ENCODE results near the gene CCNL2.

CCNL2 gene

GRCh38 chr1:1355416-1355815, 43.7 kb downstream of the CCNL2 start:
- no peak for DNase-seq (ENCODE audit: low spot score)

GRCh38 chr1:1354271-1355247, 44.6 kb downstream of the CCNL2 start:
- no peak for DNase-seq (ENCODE audit: low spot score)

GRCh38 chr1:1353389-1354151, 45.6 kb downstream of the CCNL2 start:
- no peak for DNase-seq (ENCODE audit: low spot score)

- no peak for DNase-seq (ENCODE audit: low spot score)
Measured at GRCh38 chr1:1352786-1353388, 46.2 kb downstream of the CCNL2 start.

GRCh38 chr1:1351511-1352427, 47.4 kb downstream of the CCNL2 start:
- DNase-seq (ENCODE audit: low spot score), result peak; percentile 50

GRCh38 chr1:1349256-1350012, 49.7 kb downstream of the CCNL2 start, which contains the start of gene DVL1:
Gene DVL1 (minus strand): TSS chr1:1349418. CDS start chr1:1349065, 353 bp downstream.
- peak; percentile 83 for DNase-seq (ENCODE audit: low spot score)

GRCh38 chr1:1348420-1349255, 50.5 kb downstream of the CCNL2 start:
- DNase-seq (ENCODE audit: low spot score), result no peak

- DNase-seq (ENCODE audit: low spot score), result peak; percentile 39
Measured at GRCh38 chr1:1347663-1348419, 51.3 kb downstream of the CCNL2 start.

GRCh38 chr1:1347026-1347595, 52.0 kb downstream of the CCNL2 start:
- no peak for DNase-seq (ENCODE audit: low spot score)

- DNase-seq (ENCODE audit: low spot score), result no peak
Measured at GRCh38 chr1:1346501-1346890, 52.6 kb downstream of the CCNL2 start.

GRCh38 chr1:1345860-1346500, 53.2 kb downstream of the CCNL2 start:
- DNase-seq (ENCODE audit: low spot score), result no peak

GRCh38 chr1:1345384-1345783, 53.8 kb downstream of the CCNL2 start:
- DNase-seq (ENCODE audit: low spot score), result no peak

- peak; percentile 52 for DNase-seq (ENCODE audit: low spot score)
Measured at GRCh38 chr1:1344655-1345361, 54.3 kb downstream of the CCNL2 start.

- no peak for DNase-seq (ENCODE audit: low spot score)
Measured at GRCh38 chr1:1343811-1344421, 55.2 kb downstream of the CCNL2 start.

GRCh38 chr1:1342584-1343115, 56.5 kb downstream of the CCNL2 start:
- DNase-seq (ENCODE audit: low spot score), result no peak

- DNase-seq (ENCODE audit: low spot score), result no peak
Measured at GRCh38 chr1:1342061-1342562, 57.0 kb downstream of the CCNL2 start.
